ENCODE measurements around the gene OR52E2. TPM values are rescaled to one million over a fixed set of nuclear protein-coding genes. Genes with fewer than 3 reads are reported as not detected.

The OR52E2 gene
- not detected in 2 replicates for total RNA-seq

DNA sequence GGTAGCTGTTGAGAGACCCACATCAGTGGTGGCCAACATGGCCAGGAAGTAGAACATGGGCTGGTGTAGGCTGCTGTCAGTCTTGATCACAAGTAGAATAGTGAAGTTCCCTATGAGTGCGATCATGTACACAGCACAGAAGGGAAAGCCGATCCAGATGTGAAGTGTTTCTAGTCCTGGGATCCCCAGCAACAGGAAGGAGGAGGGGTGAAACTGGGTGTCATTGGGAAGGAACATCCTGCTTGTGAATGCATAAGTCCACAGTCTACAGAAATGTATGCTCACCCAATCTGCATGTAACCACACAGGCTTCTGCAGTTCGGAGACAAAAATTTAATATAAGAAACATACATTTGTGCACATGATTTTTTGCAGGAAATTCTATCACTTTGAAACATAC, at the start of gene OR52E2:
Gene OR52E2 (minus strand): TSS at position 237 of the 400 bp plus-strand sequence. CDS start 0 bp downstream, at position 237.

DNA sequence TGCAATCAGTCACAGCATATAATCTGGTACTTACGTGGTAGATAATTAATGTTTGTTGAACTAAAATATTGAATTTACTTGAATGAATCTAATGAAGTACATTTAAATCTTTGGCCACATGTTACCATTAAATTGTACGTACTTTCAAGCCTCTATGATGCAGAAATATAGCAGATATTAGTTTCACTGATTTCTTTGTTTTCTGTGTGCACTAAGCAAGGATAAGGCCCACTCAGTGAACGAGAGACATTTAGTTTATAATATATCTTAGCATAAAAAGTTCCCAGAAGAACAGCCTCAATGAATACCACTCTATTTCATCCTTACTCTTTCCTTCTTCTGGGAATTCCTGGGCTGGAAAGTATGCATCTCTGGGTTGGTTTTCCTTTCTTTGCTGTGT, 9.8 kb upstream of the OR52E2 start, which contains the start of gene OR52E1:
Gene OR52E1 (plus strand): TSS at position 301 of the 400 bp plus-strand sequence.

DNA sequence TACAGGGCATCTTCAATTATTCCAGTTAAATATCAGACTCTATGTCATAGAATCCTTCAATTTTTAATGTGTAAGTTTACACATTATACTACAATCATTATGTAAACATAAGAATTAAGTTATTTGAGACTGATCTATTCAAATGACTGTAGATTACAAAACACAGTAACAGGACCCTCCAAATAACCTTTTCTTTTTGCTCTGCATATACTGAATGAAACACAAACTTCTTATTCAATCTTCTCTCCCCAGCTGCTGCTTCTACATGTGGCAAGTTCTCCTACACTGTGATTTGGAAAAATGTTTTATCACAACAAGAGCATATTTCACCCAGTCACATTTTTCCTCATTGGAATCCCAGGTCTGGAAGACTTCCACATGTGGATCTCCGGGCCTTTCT, 13.2 kb downstream of the OR52E2 start, which contains the start of gene OR52J3:
Gene OR52J3 (plus strand): TSS at position 301 of the 400 bp plus-strand sequence. CDS start 0 bp downstream, at position 301.

Other genes starting within 250 kb of the OR52E2 start
- not detected in 2 replicates for gene OR51F2, start 238.3 kb downstream of the OR52E2 start, total RNA-seq
- not detected in 2 replicates for gene OR51S1, start 210.4 kb downstream of the OR52E2 start, total RNA-seq
- not detected in 2 replicates for gene OR51T1, start 177.7 kb downstream of the OR52E2 start, total RNA-seq
- not detected in 2 replicates for gene OR51A7, start 155.8 kb downstream of the OR52E2 start, total RNA-seq
- gene OR51G2, start 140.3 kb downstream of the OR52E2 start, total RNA-seq = not detected in 2 replicates
- not detected in 2 replicates for gene OR51G1, start 135.3 kb downstream of the OR52E2 start, total RNA-seq
- not detected in 2 replicates for gene OR51A4, start 112.0 kb downstream of the OR52E2 start, total RNA-seq
- gene OR51A2, start 103.9 kb downstream of the OR52E2 start, total RNA-seq = not detected in 2 replicates
- not detected in 2 replicates for gene OR51L1, start 64.8 kb downstream of the OR52E2 start, total RNA-seq
- gene OR52J3, start 13.1 kb downstream of the OR52E2 start, total RNA-seq = not detected in 2 replicates
- not detected in 2 replicates for gene OR52E1, start 9.9 kb upstream of the OR52E2 start, total RNA-seq
- not detected in 2 replicates for gene OR52A5, start 78.7 kb upstream of the OR52E2 start, total RNA-seq
- gene OR52A1, start 95.1 kb upstream of the OR52E2 start, total RNA-seq = not detected in 2 replicates
- not detected in 2 replicates for gene OR51V1, start 141.1 kb upstream of the OR52E2 start, total RNA-seq
- not detected in 2 replicates for gene HBB, start 167.4 kb upstream of the OR52E2 start, total RNA-seq
- 0.33 and 0.36 TPM in 2 replicates for gene HBD, start 174.9 kb upstream of the OR52E2 start, total RNA-seq
- not detected in 2 replicates for gene HBG1, start 190.2 kb upstream of the OR52E2 start, total RNA-seq
- gene HBG2, start 195.2 kb upstream of the OR52E2 start, total RNA-seq = not detected in 2 replicates
- not detected in 2 replicates for gene HBE1, start 210.3 kb upstream of the OR52E2 start, total RNA-seq
- 0.20 TPM in 1 of 2 replicates, not detected in the other for gene OR51B4, start 242.3 kb upstream of the OR52E2 start, total RNA-seq

Measured in smooth muscle cell of the pulmonary artery (primary cell).